Fibroblast of lung (primary cell): ENCODE results near the gene DEFB131A. TPM values are rescaled to one million over a fixed set of nuclear protein-coding genes. Genes with fewer than 3 reads are reported as not detected.
"Not testable (repeated sequence)": the region's sequence is repeated elsewhere in the genome, so short reads cannot be mapped to it uniquely, and the experiment has no call there.

Experiments used
- DNase-seq, 2 donors: peaks; one replicate each; pipeline versions ENCODE4 v3.0.0 to v3.0.0-alpha.2; 2010; ENCODE audit warnings: low read depth in 2 of 2
- H2AFZ ChIP-seq: 2 replicates; pipeline ENCODE4 v1.5.1; 2012; ENCODE audit warnings: low read length, control low read depth, inconsistent platforms
- H3K27ac ChIP-seq: 2 replicates; pipeline ENCODE4 v1.5.1; 2011; ENCODE audit warnings: low read length, control low read depth; ENCODE audit not compliant: insufficient read depth
- H3K27me3 ChIP-seq: 2 replicates; pipeline ENCODE4 v1.5.1; 2011; ENCODE audit warnings: mild to moderate bottlenecking, low read length; ENCODE audit not compliant: control insufficient read depth, insufficient read depth
- H3K36me3 ChIP-seq: 2 replicates; pipeline ENCODE4 v1.5.1; 2011; ENCODE audit warnings: low read length; ENCODE audit not compliant: control insufficient read depth, insufficient read depth
- H3K4me1 ChIP-seq: 2 replicates; pipeline ENCODE4 v1.5.1; 2011; ENCODE audit warnings: low read length; ENCODE audit not compliant: control insufficient read depth, insufficient read depth; ENCODE audit errors: extremely low read depth
- H3K4me2 ChIP-seq: 2 replicates; pipeline ENCODE4 v1.5.1; 2011; ENCODE audit warnings: low read length, control low read depth; ENCODE audit not compliant: insufficient read depth; ENCODE audit errors: extremely low read depth
- H3K4me3 ChIP-seq, 4 experiments: fragments of 200-600 bp in 1 of 4; sonication (generic) in 1 of 4; replicated peaks in 1 of 4; 2 replicates each; pipeline ENCODE4 v1.5.1; 2011 to 2016; ENCODE audit warnings: low read length in 4 of 4, low read depth in 3 of 4, mild to moderate bottlenecking in 3 of 4, control low read depth in 2 of 4, inconsistent platforms in 1 of 4, mixed read lengths in 1 of 4; ENCODE audit not compliant: insufficient read depth in 1 of 4; ENCODE audit errors: control extremely low read depth in 1 of 4
- H3K79me2 ChIP-seq: 2 replicates; pipeline ENCODE4 v1.5.1; 2012; ENCODE audit warnings: mild to moderate bottlenecking, low read length, inconsistent platforms; ENCODE audit not compliant: control insufficient read depth, insufficient read depth
- H3K9ac ChIP-seq: 2 replicates; pipeline ENCODE4 v1.5.1; 2011; ENCODE audit warnings: mild to moderate bottlenecking, low read length, control low read depth; ENCODE audit not compliant: insufficient read depth
- H3K9me3 ChIP-seq: 2 replicates; pipeline ENCODE4 v1.5.1; 2012; ENCODE audit warnings: low read depth, low read length; ENCODE audit not compliant: control insufficient read depth, insufficient read depth
- H4K20me1 ChIP-seq: 2 replicates; pipeline ENCODE4 v1.5.1; 2011; ENCODE audit warnings: low read length; ENCODE audit not compliant: control insufficient read depth, insufficient read depth; ENCODE audit errors: extremely low read depth
- polyA plus RNA-seq, 2 donors: library from polyadenylated mRNA; depleted of rRNA in 1 of 2; stranded (reverse) in 1 of 2; unstranded in 1 of 2; fragments of >200 nt; gene quantifications; 2 replicates each; pipeline ENCODE4 v1.2.1, GENCODE V29; 2011 to 2012; ENCODE audit warnings: missing spikeins in 1 of 2
- total RNA-seq: library from RNA; depleted of rRNA; stranded (reverse); fragments of >200 nt; gene quantifications from 2 replicates; pipeline ENCODE4 v1.2.1, GENCODE V29; 2014

Gene DEFB131A
- total and polyA plus RNA-seq, 2 donors (not counting 1 experiment from before 2014, with no cell fraction given), result not detected

- H3K4me2 ChIP-seq, H3K79me2 ChIP-seq, H3K27me3 ChIP-seq, H3K36me3 ChIP-seq, H3K4me3 ChIP-seq, H3K4me1 ChIP-seq, H3K9me3 ChIP-seq, H2AFZ ChIP-seq, DNase-seq, H3K9ac ChIP-seq, H3K27ac ChIP-seq, H4K20me1 ChIP-seq: not testable (repeated sequence)
Measured at GRCh38 chr4:9430061-9430460, 14.2 kb upstream of the DEFB131A start.

- not testable (repeated sequence) for H3K4me3 ChIP-seq, DNase-seq, H3K4me1 ChIP-seq, H3K79me2 ChIP-seq, H3K4me2 ChIP-seq, H3K9ac ChIP-seq, H3K27me3 ChIP-seq, H3K9me3 ChIP-seq, H4K20me1 ChIP-seq, H2AFZ ChIP-seq, H3K36me3 ChIP-seq, H3K27ac ChIP-seq
Measured at GRCh38 chr4:9433320-9433719, 10.9 kb upstream of the DEFB131A start.

- not testable (repeated sequence) for H3K79me2 ChIP-seq, DNase-seq, H3K4me1 ChIP-seq, H4K20me1 ChIP-seq, H3K27me3 ChIP-seq, H2AFZ ChIP-seq, H3K36me3 ChIP-seq, H3K4me3 ChIP-seq, H3K9me3 ChIP-seq, H3K27ac ChIP-seq, H3K9ac ChIP-seq, H3K4me2 ChIP-seq
Measured at GRCh38 chr4:9436728-9437127, 7.5 kb upstream of the DEFB131A start.

- not testable (repeated sequence) for H3K79me2 ChIP-seq, H3K4me2 ChIP-seq, H2AFZ ChIP-seq, DNase-seq, H3K4me1 ChIP-seq, H3K36me3 ChIP-seq, H3K27ac ChIP-seq, H4K20me1 ChIP-seq, H3K9ac ChIP-seq, H3K4me3 ChIP-seq, H3K9me3 ChIP-seq, H3K27me3 ChIP-seq
Measured at GRCh38 chr4:9442355-9442754, 1.9 kb upstream of the DEFB131A start.

- H4K20me1 ChIP-seq, H3K79me2 ChIP-seq, H3K4me1 ChIP-seq, H3K9me3 ChIP-seq, H3K9ac ChIP-seq, H3K27ac ChIP-seq, DNase-seq, H3K4me3 ChIP-seq, H3K36me3 ChIP-seq, H2AFZ ChIP-seq, H3K27me3 ChIP-seq, H3K4me2 ChIP-seq: not testable (repeated sequence)
Measured at GRCh38 chr4:9444681-9445080, 467 bp downstream of the DEFB131A start.

GRCh38 chr4:9452251-9452650 lies 8.0 kb downstream of the DEFB131A start:
- not testable (repeated sequence) for H3K27ac ChIP-seq, H3K36me3 ChIP-seq, DNase-seq, H3K4me3 ChIP-seq, H3K9ac ChIP-seq, H3K4me1 ChIP-seq, H4K20me1 ChIP-seq, H3K4me2 ChIP-seq, H3K9me3 ChIP-seq, H3K27me3 ChIP-seq, H2AFZ ChIP-seq, H3K79me2 ChIP-seq

GRCh38 chr4:9454284-9454683 lies 10.1 kb downstream of the DEFB131A start:
- not testable (repeated sequence) for H3K4me1 ChIP-seq, H4K20me1 ChIP-seq, H3K79me2 ChIP-seq, DNase-seq, H3K27me3 ChIP-seq, H3K36me3 ChIP-seq, H3K27ac ChIP-seq, H3K4me3 ChIP-seq, H3K4me2 ChIP-seq, H2AFZ ChIP-seq, H3K9me3 ChIP-seq, H3K9ac ChIP-seq
